DMS 273 (cell line): ENCODE results near the gene AACS.
A peak's percentile ranks its signal among the peaks of the same experiment; 100 is the strongest.
"Not testable (repeated sequence)": the region's sequence is repeated elsewhere in the genome, so short reads cannot be mapped to it uniquely, and the experiment has no call there.

ENCODE experiments used
- DNase-seq: peaks from one replicate; lab custom pipeline; 2025; ENCODE audit not compliant: unreplicated experiment; lab: John Stamatoyannopoulos, UW

The AACS gene

DNA sequence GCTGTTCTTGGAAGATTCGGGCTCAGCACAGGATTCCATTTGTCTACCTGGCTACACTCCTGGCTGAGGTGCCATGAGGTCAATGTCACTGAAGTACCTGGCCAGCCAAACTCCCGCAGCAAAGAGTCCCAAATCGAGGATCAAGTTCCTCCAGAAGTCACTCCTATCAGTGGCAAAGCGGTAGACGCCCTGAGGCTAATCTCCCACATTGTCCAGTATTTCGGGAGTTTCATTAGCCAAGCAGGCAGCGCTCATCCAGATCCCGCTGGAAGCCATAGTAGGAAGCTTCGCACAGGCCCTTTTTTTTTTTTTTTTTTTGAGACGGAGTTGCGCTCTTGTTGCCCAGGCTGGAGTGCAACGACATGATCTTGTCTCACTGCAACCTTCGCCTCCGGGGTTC lies 8.9 kb upstream of the AACS start:
- DNase-seq = no peak

- DNase-seq = no peak
These were observed 7.5 kb upstream of the AACS start for GRCh38 chr12:125057708-125058107.

GRCh38 chr12:125061229-125061628 lies 4.0 kb upstream of the AACS start:
- DNase-seq = no peak

GRCh38 chr12:125063522-125063921 lies 1.7 kb upstream of the AACS start:
- not testable (repeated sequence) for DNase-seq

- no peak for DNase-seq
These were observed 743 bp upstream of the AACS start for GRCh38 chr12:125064492-125064891.

DNA sequence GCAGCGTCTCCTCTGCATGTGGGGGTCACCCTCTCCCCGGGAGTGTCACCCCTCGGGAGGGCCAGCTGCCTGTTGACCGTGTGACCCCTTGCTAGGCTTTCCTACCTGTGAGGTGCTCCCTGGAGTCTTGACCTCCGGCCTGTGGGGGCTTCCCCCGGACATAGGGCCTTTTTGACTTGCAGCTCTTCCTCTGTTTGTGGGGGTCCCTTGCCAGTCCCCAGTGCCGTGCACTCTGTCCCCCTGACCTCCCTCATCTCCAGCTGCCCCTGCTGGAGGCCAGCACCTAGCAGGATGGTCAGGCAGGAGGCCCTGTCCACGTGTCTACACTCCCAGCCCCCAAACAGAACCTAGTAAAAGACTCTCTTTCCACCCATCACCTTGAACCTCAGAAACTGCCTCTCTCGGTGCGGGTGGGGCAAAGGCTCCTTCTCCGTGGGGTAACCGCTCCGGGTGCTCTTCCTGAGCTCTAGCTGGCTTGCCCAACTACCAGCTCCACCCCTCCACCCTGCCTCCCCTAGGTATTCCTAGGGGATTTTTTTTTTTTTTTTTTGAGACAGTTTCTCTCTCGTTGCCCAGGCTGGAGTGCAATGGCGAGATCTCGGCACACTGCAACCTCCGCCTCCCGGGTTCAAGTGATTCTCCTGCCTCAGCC lies 810 bp downstream of the AACS start:
- no peak for DNase-seq

GRCh38 chr12:125068391-125068790 lies 3.2 kb downstream of the AACS start:
- no peak for DNase-seq

DNA sequence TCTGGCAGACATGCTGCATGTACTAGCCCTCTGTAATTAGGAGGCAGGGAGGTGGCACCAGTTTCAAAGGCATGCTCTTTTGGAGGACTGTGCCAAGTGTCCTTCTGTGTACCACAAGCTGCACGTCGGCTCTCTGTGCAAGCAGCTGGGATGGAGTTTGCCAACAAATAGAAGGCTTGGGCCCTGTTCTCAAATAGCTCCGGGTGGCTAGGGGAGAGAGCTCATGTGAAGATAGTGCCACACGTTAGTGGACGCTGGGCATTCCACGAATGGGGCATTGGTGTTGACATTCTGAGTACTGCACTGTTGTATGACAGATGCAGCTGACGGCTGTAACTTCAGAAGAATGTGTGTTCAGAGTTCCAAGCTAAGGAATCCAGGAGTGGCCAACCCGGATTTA lies 4.4 kb downstream of the AACS start:
- peak; percentile 41 for DNase-seq

- peak; percentile 26 for DNase-seq
These were observed 4.9 kb downstream of the AACS start for GRCh38 chr12:125070112-125070511.

DNA sequence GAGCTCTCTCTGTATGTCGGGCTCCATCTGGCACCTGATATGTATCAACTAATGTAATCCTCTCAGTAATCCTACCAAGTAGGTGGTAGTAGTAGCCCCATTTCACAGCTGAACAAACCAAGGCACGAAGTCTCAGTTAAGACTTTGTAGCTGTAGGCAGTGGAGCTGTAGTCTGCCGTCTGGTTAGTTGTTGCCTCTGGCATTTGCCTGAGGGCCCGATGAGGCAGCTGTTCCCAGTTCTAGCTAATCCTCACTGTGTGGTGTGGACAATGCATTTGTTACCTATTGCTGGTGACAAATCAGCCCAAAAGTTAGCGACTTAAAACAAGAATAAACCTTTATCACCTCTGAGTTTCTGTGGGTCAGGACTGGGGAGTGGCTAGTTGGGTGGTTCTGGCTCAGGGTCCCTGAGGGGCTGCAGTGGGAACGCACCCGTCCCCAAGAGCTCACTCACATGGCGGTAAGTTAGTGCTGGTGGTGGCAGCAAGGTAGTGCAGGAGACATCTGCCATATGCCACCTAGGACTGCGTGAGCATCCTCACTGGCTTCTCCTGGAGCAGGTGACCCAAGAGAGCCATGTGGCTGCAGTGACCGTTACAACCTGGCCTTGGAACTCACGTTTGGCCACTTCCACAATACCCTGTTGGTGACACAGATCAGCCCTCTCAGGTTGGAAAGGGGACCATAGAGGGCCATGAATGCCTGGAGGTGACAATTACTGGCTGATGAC lies 5.6 kb downstream of the AACS start:
- DNase-seq = no peak

GRCh38 chr12:125071456-125071855 lies 6.2 kb downstream of the AACS start:
- DNase-seq = no peak

- no peak for DNase-seq
These were observed 7.3 kb downstream of the AACS start for GRCh38 chr12:125072496-125072895.

DNA sequence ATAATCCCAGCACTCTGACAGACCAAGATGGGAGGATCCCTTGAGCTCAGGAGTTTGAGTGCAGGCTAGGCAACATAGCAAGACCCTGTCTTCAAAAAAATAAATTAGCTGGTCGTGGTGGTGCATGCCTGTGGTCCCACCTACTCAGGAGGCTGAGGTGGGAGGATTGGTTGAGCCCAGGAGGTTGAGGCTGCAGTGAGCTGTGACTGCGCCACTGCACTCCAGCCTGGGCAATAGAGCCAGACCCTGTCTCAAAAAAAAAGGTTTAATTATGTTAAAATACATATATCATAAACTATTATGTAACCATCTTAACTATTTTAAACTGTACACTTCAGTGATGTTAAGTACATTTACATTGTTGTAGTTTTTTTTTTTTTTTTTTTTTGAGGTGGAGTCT lies 9.1 kb downstream of the AACS start:
- DNase-seq = not testable (repeated sequence)

GRCh38 chr12:125076103-125076502 lies 10.9 kb downstream of the AACS start:
- no peak for DNase-seq

DNA sequence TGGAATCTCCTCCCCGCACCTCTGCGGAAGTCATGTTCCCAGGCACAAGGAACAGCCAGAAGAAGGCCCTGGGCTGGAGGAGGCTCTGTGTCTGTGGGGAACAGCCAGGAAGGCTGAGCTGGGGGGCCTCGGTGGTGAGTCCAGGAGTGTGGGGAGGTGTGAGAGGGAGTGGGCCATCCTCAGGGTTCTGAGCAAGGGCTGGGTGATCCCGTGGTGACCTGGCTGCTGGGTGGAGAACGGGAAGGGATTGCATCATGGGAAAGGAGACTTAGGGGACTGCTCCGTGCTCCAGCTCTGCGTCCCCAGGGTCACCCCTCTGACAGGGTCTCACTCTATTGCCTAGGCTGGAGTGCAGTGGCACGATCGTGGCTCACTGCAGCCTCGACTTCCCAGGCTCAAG lies 13.8 kb downstream of the AACS start:
- DNase-seq = no peak

GRCh38 chr12:125079648-125080645 lies 14.7 kb downstream of the AACS start:
- DNase-seq = no peak

- DNase-seq = no peak
These were observed 16.2 kb downstream of the AACS start for GRCh38 chr12:125081427-125081826.

- no peak for DNase-seq
These were observed 17.8 kb downstream of the AACS start for GRCh38 chr12:125083072-125083471.

DNA sequence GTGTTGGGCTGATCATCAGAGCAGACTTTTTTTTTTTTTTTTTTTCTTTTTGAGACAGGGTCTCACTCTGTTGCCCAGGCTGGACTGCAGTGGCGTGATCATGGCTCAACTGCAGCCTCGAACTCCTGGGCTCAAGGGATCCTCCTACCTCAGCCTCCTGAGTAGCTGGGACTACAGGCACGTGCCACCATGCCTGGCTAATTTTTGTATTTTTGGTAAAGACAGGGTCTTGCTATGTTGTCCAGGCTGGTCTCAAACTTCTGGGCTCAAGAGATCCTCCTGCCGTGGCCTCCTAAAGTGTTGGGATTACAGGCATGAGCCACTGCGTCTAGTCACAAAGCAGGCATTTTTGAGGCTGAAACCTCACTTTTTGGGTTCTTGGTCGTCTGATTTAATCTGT lies 23.0 kb downstream of the AACS start:
- not testable (repeated sequence) for DNase-seq

- DNase-seq = no peak
These were observed 23.8 kb downstream of the AACS start for GRCh38 chr12:125089083-125089482.

- DNase-seq = no peak
These were observed 24.4 kb downstream of the AACS start for GRCh38 chr12:125089626-125090025.

DNA sequence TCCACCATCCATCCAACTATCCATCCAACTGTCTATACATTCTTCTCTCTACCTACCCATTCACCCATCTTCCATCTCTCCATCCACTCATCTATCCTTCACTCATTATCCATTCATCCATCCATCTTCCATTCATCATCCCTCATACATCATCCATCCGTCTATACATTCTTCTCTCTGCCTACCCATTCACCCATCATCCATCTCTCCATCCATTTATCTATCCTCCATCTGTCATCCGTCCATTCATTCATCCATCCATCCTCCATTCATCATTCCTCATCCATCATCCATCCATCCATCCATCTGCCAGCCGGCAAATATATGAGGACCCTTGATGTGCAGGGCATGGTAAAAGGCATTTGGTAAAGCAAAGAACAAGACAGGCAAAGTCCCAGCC lies 25.2 kb downstream of the AACS start:
- DNase-seq = no peak
